K562 (cell line): ENCODE results near the gene FBXW8.

Source experiments
- IRF9 ChIP-seq: fragments of 450-650 bp; IDR thresholded peaks from 2 replicates; pipeline ENCODE4 v1.6.1; 2016; ENCODE audit warnings: missing biosample characterization, missing genetic modification characterization
- MLX ChIP-seq, 2 experiments: fragments of 450-650 bp in 1 of 2; sonication (generic) in 1 of 2; formaldehyde crosslinking; conservative IDR thresholded peaks; 2 replicates each; pipeline versions ENCODE4 v1.4.0 to v1.8.1; 2020 to 2022; ENCODE audit warnings: mild to moderate bottlenecking in 1 of 2, missing genetic modification reagents in 1 of 2
- MNT ChIP-seq, 2 experiments: fragments of 450-650 bp; conservative IDR thresholded peaks; 2 replicates each; pipeline ENCODE4 v1.6.1; 2017; ENCODE audit warnings: mild to moderate bottlenecking in 2 of 2, moderate library complexity in 2 of 2
- NFRKB ChIP-seq: fragments of 450-650 bp; IDR thresholded peaks from 2 replicates; pipeline ENCODE4 v1.6.1; 2016; ENCODE audit warnings: low read depth
- REST ChIP-seq, 2 experiments: fragments of 450-650 bp; formaldehyde crosslinking in 1 of 2; IDR thresholded peaks; 2 replicates each; pipeline versions ENCODE4 v1.4.0 to v1.6.1; 2014 to 2020; ENCODE audit warnings: mild to moderate bottlenecking in 2 of 2, borderline replicate concordance in 1 of 2, low read depth in 1 of 2
- ZKSCAN8 ChIP-seq: fragments of 200-800 bp; sonication (Bioruptor generic); IDR thresholded peaks from 2 replicates; pipeline ENCODE4 v1.6.1; 2016; ENCODE audit warnings: missing genetic modification characterization, missing compliant biosample characterization
- ZNF639 ChIP-seq, 2 experiments: fragments of 200-800 bp in 1 of 2; sonication (Bioruptor generic) in 1 of 2; sonication (generic) in 1 of 2; formaldehyde crosslinking in 1 of 2; IDR thresholded peaks in 1 of 2; conservative IDR thresholded peaks in 1 of 2; 2 replicates each; pipeline versions ENCODE4 v1.5.0 to v1.6.1; 2016 to 2020; ENCODE audit warnings: missing compliant biosample characterization in 1 of 2, missing genetic modification characterization in 1 of 2, missing genetic modification reagents in 1 of 2
- TF ChIP-seq, protein P1 (sequence below), 3 experiments: IDR thresholded peaks in 2 of 3; conservative IDR thresholded peaks in 1 of 3; 2 replicates each; pipeline ENCODE4 v1.5.1; 2011 to 2012; ENCODE audit warnings: low read length in 3 of 3, mild to moderate bottlenecking in 3 of 3, control low read depth in 2 of 3, improper control_type of control experiment in 1 of 3, inconsistent platforms in 1 of 3, low read depth in 1 of 3, mixed read lengths in 1 of 3, moderate library complexity in 1 of 3; ENCODE audit not compliant: insufficient read depth in 2 of 3

GRCh38 chr12:117018685-117019084 lies 107.9 kb downstream of the FBXW8 start:
- TF ChIP-seq, protein P1, sequence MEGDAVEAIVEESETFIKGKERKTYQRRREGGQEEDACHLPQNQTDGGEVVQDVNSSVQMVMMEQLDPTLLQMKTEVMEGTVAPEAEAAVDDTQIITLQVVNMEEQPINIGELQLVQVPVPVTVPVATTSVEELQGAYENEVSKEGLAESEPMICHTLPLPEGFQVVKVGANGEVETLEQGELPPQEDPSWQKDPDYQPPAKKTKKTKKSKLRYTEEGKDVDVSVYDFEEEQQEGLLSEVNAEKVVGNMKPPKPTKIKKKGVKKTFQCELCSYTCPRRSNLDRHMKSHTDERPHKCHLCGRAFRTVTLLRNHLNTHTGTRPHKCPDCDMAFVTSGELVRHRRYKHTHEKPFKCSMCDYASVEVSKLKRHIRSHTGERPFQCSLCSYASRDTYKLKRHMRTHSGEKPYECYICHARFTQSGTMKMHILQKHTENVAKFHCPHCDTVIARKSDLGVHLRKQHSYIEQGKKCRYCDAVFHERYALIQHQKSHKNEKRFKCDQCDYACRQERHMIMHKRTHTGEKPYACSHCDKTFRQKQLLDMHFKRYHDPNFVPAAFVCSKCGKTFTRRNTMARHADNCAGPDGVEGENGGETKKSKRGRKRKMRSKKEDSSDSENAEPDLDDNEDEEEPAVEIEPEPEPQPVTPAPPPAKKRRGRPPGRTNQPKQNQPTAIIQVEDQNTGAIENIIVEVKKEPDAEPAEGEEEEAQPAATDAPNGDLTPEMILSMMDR (IDR thresholded peaks at IDR 0.05 in 2 of 3, conservative IDR thresholded peaks at IDR 0.05 in 1 of 3; ENCODE audit: insufficient read depth in 2 of 3, low read depth in 1 of 3, low read length in 3 of 3): no peak
- TF ChIP-seq ZNF639 (CRISPR knock-in tag; conservative IDR thresholded peaks at IDR 0.05 in 1 of 2, IDR thresholded peaks at IDR 0.05 in 1 of 2): no peak
- TF ChIP-seq ZKSCAN8 (CRISPR knock-in tag): no peak
- TF ChIP-seq REST (IDR thresholded peaks at IDR 0.05; ENCODE audit: borderline replicate concordance): no peak
- TF ChIP-seq REST (CRISPR knock-in tag; IDR thresholded peaks at IDR 0.05; ENCODE audit: low read depth): no peak
- TF ChIP-seq MNT (conservative IDR thresholded peaks at IDR 0.05): no peak
- TF ChIP-seq MLX (CRISPR knock-in tag; conservative IDR thresholded peaks at IDR 0.05): no peak
- no peak for TF ChIP-seq IRF9
- TF ChIP-seq NFRKB: no peak
